ENCODE measurements around the gene KAZN.

Gene KAZN

GRCh38 chr1:14866911-14867612, 268.6 kb downstream of the KAZN start:
- DNase-seq: no peak

DNA sequence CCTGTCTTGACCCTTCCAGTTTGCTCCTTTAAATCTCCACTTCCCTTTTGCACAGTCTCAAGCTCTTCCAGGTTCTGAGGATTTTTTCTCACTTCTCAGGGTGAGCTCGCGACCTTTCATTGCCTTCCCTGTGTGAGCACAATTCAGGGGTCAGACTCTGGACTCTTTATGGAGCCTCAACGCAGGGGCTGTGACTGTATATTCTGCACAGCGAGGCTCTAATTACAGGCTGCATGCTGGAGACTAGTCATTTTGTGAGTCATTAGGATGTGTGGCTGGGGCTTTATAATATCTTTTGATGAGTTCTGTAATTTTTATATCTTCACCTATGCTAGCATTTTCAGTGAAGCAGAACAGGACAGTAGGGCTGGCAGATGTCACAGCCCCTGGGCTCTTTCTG, 270.7 kb downstream of the KAZN start:
- DNase-seq: no peak

- no peak for DNase-seq
Observed at GRCh38 chr1:14871218-14871970, 272.9 kb downstream of the KAZN start.

DNA sequence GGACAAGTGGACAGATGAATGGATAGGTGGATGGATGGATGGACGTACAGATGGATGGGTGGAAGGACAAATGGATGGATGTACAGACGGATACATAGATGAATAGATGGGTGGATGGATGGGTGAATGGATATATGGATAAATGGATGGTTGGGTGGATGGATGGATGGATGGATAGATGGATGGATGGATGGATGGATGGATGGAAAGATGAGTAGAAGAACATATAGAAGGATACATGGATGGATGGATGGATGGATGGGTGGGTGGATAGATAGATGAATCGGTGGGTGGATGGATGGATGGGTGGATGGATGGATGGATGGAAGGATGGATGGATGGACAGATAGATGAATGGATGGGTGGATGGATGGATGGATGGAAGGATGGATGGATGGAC, 274.3 kb downstream of the KAZN start:
- no peak for DNase-seq

DNA sequence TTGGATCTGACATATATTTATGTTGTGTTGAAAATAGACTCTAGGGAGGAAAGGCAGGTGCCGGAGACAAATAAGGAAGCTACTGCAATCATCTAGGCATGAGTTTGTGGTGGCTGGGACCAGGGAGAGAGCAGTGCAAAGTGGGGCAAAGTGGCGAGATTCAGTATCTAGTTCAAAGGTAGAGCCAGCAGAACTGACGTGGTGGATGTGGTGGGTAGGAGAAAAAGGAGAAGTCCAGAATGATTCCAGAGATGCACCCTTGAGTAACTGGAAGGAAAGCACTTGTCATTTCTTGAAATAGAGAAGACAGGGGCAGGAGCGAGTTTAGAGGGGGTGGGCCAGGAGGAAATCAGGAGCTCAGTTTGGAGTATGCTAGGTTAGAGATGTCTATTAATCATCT, 275.2 kb downstream of the KAZN start:
- no peak for DNase-seq

GRCh38 chr1:14875524-14876509, 277.3 kb downstream of the KAZN start:
- DNase-seq: no peak

DNA sequence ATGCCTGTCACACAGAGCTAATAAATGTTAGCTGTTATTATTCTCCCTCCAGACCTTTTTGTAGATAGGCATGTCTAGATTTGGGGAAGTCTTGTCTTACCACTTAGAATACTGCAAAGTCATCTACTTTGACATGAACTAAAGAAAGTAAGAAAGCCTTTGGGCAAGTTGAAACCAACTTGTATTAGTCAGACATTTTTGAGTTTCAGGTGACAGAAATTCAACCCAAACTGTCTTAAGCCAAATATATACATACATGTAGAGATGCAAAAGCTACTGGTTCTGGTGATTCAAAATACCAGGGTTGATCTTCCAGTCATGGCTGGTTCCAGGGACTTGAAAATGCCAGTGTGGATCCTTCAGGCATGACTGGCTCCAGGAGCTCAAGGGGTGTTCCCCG, 278.3 kb downstream of the KAZN start:
- DNase-seq: no peak

- no peak for DNase-seq
Observed at GRCh38 chr1:14877224-14877623, 278.7 kb downstream of the KAZN start.

- DNase-seq: no peak
Observed at GRCh38 chr1:14878124-14878523, 279.6 kb downstream of the KAZN start.

GRCh38 chr1:14878951-14879350, 280.5 kb downstream of the KAZN start:
- DNase-seq: no peak

GRCh38 chr1:14880456-14881316, 282.2 kb downstream of the KAZN start:
- DNase-seq: no peak

GRCh38 chr1:14881775-14882672, 283.5 kb downstream of the KAZN start:
- no peak for DNase-seq

GRCh38 chr1:14884614-14885175, 286.2 kb downstream of the KAZN start:
- no peak for DNase-seq

DNA sequence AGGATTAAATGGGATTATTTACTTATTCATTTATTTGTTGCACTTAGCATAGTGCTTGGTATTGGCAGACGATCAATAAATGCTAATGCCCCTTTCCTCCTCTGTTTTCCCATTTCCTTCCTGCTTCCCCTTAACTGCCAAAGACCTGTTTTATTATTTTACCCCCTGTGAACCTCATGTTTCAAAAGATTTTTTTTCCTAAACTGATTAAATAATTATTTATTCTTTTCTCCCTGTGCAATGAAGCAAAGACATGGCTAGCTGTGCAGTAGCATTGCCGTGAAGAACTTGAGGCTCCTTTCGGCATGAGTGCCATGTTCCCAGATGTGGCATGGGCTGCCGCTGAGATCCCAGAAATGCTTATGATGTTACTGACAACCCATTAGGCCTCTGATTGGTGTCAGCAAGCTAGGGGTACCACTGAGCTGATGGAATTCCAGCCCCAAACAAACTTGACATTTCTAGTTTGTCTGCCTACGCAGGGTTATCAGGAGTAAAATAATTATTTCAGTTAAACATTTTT, 288.6 kb downstream of the KAZN start:
- no peak for DNase-seq

DNA sequence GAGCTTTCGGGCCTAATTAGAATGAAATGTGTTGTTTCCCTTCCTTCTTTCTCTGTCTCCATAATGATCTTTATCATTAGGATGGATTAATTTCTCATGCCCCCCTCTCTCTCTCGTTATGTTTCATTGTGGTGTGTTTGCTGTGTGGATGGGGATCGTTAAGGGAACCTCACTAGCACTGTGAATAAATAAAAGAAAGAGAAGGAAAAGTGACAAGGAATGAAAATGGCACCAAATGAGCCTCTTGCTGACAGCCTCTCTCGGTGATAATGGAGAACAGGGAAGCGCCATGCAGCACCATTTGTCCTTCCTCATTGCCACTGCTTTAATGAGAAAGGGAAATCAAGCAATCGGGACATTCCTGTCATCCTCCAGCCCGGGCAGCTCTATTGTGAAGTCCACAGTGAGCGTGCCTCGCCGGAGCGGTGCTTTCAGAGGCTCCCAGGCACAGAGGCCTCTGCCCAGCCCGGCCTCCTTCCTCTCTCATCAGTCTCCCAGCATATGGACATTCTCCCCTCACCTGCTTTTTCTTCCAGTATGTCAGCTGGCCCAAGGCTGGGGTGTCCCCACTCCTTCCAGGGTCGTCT, 289.4 kb downstream of the KAZN start:
- DNase-seq: no peak

DNA sequence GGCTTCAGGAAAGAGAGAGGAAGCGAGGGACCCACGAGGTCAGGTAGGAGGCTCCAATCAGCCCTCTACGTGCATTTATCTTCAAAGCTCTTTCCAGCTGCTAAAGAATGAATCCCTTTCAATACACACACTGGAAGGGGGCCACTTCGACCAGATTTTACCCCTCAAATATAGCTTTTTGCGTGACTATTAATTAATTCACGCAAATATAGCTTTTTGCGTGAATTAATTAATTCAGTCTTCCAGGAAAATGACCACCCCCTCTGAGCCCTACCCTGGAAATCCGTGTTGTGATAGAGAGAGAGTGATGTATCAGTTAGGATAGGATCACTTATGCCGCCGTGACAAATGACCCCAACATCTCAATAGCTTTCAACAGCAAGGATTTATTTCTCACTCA, 289.9 kb downstream of the KAZN start:
- no peak for DNase-seq

DNA sequence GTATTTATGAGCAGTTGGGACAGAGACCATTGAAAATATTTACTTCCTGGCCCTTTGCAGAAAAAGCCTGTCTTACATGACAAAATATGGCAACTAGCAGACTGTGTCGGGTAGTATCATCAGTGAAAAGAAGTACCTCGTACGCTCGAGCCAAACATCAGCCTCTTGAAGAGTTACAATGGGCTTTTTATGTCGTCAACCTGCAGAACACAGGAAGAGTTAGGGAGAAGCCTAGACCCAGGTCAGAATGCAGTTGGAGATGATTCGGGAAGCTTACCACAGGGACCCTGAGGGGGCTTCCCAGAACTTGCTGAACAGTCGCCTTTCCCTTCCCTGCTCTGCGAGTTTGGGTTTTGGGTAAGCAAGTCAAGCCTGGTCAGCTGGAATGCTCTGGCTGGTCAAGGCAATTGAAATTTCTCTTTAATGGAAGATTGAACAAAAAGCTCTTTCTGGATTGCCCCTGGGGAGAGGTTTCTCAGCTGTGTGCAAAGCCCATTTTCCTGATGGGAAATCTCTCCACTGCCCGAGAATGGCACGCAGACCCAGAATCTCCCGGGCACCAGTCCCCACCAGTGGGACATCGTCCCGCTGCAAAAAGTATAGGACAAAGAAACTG, 291.4 kb downstream of the KAZN start:
- no peak for DNase-seq

DNA sequence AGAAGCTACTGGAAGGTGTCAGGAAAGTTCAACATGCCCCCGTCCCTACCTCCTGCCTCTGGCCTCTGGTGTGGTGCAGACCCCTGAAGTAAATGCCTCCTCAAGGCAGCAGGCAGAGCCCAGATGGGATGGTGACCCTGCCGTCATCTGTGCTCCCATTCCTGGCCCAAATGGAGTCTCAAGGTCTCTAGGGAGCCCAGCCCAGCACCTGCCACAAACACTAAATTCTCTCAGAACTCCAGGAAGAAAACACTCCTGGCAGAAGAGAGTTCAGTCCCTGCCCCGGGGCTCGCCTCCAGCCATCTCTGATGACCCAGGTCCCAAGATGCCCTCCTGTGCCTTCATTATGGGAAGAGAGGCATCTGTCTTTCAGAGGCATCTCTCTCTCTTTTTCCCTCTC, 293.5 kb downstream of the KAZN start:
- DNase-seq: no peak

- no peak for DNase-seq
Observed at GRCh38 chr1:14894811-14895560, 296.5 kb downstream of the KAZN start.

Data from stimulated activated CD4-positive, alpha-beta T cell treated with anti-CD3 and anti-CD28 coated beads, Interleukin-15, amount 100 ng/mL, for 24 hours (primary cell).